Measurements from ENCODE around the gene PDCD11.

- TF ChIP-seq, protein P1, sequence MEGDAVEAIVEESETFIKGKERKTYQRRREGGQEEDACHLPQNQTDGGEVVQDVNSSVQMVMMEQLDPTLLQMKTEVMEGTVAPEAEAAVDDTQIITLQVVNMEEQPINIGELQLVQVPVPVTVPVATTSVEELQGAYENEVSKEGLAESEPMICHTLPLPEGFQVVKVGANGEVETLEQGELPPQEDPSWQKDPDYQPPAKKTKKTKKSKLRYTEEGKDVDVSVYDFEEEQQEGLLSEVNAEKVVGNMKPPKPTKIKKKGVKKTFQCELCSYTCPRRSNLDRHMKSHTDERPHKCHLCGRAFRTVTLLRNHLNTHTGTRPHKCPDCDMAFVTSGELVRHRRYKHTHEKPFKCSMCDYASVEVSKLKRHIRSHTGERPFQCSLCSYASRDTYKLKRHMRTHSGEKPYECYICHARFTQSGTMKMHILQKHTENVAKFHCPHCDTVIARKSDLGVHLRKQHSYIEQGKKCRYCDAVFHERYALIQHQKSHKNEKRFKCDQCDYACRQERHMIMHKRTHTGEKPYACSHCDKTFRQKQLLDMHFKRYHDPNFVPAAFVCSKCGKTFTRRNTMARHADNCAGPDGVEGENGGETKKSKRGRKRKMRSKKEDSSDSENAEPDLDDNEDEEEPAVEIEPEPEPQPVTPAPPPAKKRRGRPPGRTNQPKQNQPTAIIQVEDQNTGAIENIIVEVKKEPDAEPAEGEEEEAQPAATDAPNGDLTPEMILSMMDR (IDR thresholded peaks at IDR 0.05), result no peak
- TF ChIP-seq POLR2A (IDR thresholded peaks at IDR 0.05), result no peak
Measured at GRCh38 chr10:103353281-103353680, 43.1 kb upstream of the PDCD11 start.

Measured in Peyer's patch (tissue), 4 donors.